Measurements from ENCODE around the gene SLCO4C1.

Gene SLCO4C1

GRCh38 chr5:102309586-102309985, 13.5 kb upstream of the SLCO4C1 start:
- no peaks in the 10 kb centered on the region for H3K27me3 ChIP-seq (ENCODE audit: insufficient read depth, low read length, poor library complexity)
- H3K9ac ChIP-seq (ENCODE audit: low read depth, low read length) = no peak overlapping the region
- H3K27ac ChIP-seq (ENCODE audit: low read length) = no peak overlapping the region
- TF ChIP-seq EZH2 (IDR thresholded peaks at IDR 0.05; ENCODE audit: borderline replicate concordance, low read depth, low read length, severe bottlenecking) = no peak
- TF ChIP-seq, protein P1, sequence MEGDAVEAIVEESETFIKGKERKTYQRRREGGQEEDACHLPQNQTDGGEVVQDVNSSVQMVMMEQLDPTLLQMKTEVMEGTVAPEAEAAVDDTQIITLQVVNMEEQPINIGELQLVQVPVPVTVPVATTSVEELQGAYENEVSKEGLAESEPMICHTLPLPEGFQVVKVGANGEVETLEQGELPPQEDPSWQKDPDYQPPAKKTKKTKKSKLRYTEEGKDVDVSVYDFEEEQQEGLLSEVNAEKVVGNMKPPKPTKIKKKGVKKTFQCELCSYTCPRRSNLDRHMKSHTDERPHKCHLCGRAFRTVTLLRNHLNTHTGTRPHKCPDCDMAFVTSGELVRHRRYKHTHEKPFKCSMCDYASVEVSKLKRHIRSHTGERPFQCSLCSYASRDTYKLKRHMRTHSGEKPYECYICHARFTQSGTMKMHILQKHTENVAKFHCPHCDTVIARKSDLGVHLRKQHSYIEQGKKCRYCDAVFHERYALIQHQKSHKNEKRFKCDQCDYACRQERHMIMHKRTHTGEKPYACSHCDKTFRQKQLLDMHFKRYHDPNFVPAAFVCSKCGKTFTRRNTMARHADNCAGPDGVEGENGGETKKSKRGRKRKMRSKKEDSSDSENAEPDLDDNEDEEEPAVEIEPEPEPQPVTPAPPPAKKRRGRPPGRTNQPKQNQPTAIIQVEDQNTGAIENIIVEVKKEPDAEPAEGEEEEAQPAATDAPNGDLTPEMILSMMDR (IDR thresholded peaks at IDR 0.05; ENCODE audit: borderline replicate concordance, extremely low read depth, low read length, poor library complexity, severe bottlenecking) = no peak
- H3K4me2 ChIP-seq (ENCODE audit: insufficient read depth, low read length) = no peak overlapping the region
- no peaks in the 10 kb centered on the region for H4K20me1 ChIP-seq (ENCODE audit: insufficient read depth, low read length)
- H3K36me3 ChIP-seq (ENCODE audit: insufficient read depth, low read length) = no peaks in the 10 kb centered on the region
- DNase-seq = no peak
- H3K4me1 ChIP-seq (ENCODE audit: insufficient read depth, low read length) = no peaks in the 10 kb centered on the region
- no peaks in the 10 kb centered on the region for H3K79me2 ChIP-seq (ENCODE audit: insufficient read depth, low read length)
- ATAC-seq (ENCODE audit: insufficient read depth, low read depth) = no peak
- no peaks in the 10 kb centered on the region for H3K9me3 ChIP-seq (ENCODE audit: insufficient read depth, low read length, severe bottlenecking)
- H2AFZ ChIP-seq (ENCODE audit: low read depth, low read length) = no peak overlapping the region
- no peak overlapping the region for H3K4me3 ChIP-seq (ENCODE audit: low read depth in 1 of 2, low read length in 2 of 2)

DNA sequence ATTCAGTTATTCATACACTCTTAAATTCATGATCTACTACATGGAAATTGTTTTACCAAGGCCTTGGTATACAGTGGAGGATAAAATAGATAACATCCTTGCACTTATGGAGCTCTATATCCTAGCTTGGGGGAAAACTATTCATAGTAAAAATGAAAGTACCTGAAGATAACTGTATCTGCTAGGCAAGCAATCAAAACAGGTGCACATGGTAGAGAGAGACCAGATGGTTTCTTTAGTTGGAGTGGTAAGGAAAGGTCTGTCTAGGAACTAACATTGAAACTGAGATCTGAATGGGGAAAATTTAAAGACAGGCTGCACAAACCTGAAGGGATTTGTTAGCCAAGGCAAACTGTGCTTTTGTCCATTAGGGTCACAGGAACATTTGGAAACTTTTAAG, 11.1 kb upstream of the SLCO4C1 start:
- DNase-seq = no peak
- H3K9me3 ChIP-seq (ENCODE audit: insufficient read depth, low read length, severe bottlenecking) = no peaks in the 10 kb centered on the region
- no peaks in the 10 kb centered on the region for H4K20me1 ChIP-seq (ENCODE audit: insufficient read depth, low read length)
- no peak overlapping the region for H3K4me2 ChIP-seq (ENCODE audit: insufficient read depth, low read length)
- no peaks in the 10 kb centered on the region for H3K36me3 ChIP-seq (ENCODE audit: insufficient read depth, low read length)
- H3K27ac ChIP-seq (ENCODE audit: low read length) = no peak overlapping the region
- no peaks in the 10 kb centered on the region for H3K79me2 ChIP-seq (ENCODE audit: insufficient read depth, low read length)
- ATAC-seq (ENCODE audit: insufficient read depth, low read depth) = no peak
- H2AFZ ChIP-seq (ENCODE audit: low read depth, low read length) = no peak overlapping the region
- H3K4me1 ChIP-seq (ENCODE audit: insufficient read depth, low read length) = no peaks in the 10 kb centered on the region
- H3K27me3 ChIP-seq (ENCODE audit: insufficient read depth, low read length, poor library complexity) = no peaks in the 10 kb centered on the region
- no peak for TF ChIP-seq EZH2 (IDR thresholded peaks at IDR 0.05; ENCODE audit: borderline replicate concordance, low read depth, low read length, severe bottlenecking)
- TF ChIP-seq, protein P1 (IDR thresholded peaks at IDR 0.05; ENCODE audit: borderline replicate concordance, extremely low read depth, low read length, poor library complexity, severe bottlenecking) = no peak
- H3K9ac ChIP-seq (ENCODE audit: low read depth, low read length) = no peak overlapping the region
- H3K4me3 ChIP-seq (ENCODE audit: low read depth in 1 of 2, low read length in 2 of 2) = no peak overlapping the region

DNA sequence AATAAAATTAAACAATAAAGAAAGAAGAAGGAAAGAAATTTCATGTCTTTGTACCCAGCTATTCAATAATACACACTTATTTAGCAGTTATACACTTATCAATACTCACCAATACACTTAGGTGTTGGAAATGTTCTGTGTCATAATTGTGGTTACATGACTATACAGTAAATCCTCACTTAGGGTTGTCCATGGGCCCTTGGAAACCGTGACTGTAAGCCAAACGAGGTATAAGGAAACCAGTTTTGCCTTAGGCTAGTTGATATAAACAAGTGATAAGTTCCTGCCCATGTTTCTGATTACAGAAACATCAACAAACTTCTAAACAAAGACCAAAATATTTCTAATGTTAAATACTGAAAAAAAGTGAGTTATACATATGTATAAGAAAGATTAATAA, 10.0 kb upstream of the SLCO4C1 start:
- H3K27ac ChIP-seq (ENCODE audit: low read length) = no peak overlapping the region
- H3K9ac ChIP-seq (ENCODE audit: low read depth, low read length) = no peak overlapping the region
- ATAC-seq (ENCODE audit: insufficient read depth, low read depth) (no peak), DNase-seq (no peak)
- H3K4me1 ChIP-seq (ENCODE audit: insufficient read depth, low read length) = no peaks in the 10 kb centered on the region
- H3K4me3 ChIP-seq (ENCODE audit: low read depth in 1 of 2, low read length in 2 of 2) = no peak overlapping the region
- H3K79me2 ChIP-seq (ENCODE audit: insufficient read depth, low read length) = no peaks in the 10 kb centered on the region
- H3K36me3 ChIP-seq (ENCODE audit: insufficient read depth, low read length) = no peaks in the 10 kb centered on the region
- no peak for TF ChIP-seq EZH2 (IDR thresholded peaks at IDR 0.05; ENCODE audit: borderline replicate concordance, low read depth, low read length, severe bottlenecking)
- TF ChIP-seq, protein P1 (IDR thresholded peaks at IDR 0.05; ENCODE audit: borderline replicate concordance, extremely low read depth, low read length, poor library complexity, severe bottlenecking) = no peak
- no peak overlapping the region for H3K4me2 ChIP-seq (ENCODE audit: insufficient read depth, low read length)
- H2AFZ ChIP-seq (ENCODE audit: low read depth, low read length) = no peak overlapping the region
- H3K27me3 ChIP-seq (ENCODE audit: insufficient read depth, low read length, poor library complexity) = no peaks in the 10 kb centered on the region
- H4K20me1 ChIP-seq (ENCODE audit: insufficient read depth, low read length) = no peaks in the 10 kb centered on the region
- H3K9me3 ChIP-seq (ENCODE audit: insufficient read depth, low read length, severe bottlenecking) = no peaks in the 10 kb centered on the region

Data from DND-41 (cell line).